Measurements from ENCODE around the gene ARID1A. TPM values are rescaled to one million over a fixed set of nuclear protein-coding genes. Genes with fewer than 3 reads are reported as not detected.

ARID1A gene
- total and polyA plus RNA-seq, 2 donors (not counting 3 experiments of a cell fraction or from before 2014, with no cell fraction given), result 36.9 to 77.2 TPM

GRCh38 chr1:26727476-26727875 is 31.7 kb downstream of the ARID1A start:
- TF ChIP-seq GATA2 (IDR thresholded peaks at IDR 0.05; ENCODE audit: insufficient read depth, insufficient read length, low read depth, low read length) (no peak), FOS (IDR thresholded peaks at IDR 0.05; ENCODE audit: borderline replicate concordance, insufficient read depth, low read length) (no peak), POLR2A (IDR thresholded peaks at IDR 0.05; ENCODE audit: low read depth, low read length) (no peak), JUN (IDR thresholded peaks at IDR 0.05; ENCODE audit: borderline replicate concordance, insufficient read depth, insufficient read length, low read depth) (no peak), EZH2 (IDR thresholded peaks at IDR 0.05; ENCODE audit: borderline replicate concordance, low read depth, low read length, severe bottlenecking) (no peak), MYC (IDR thresholded peaks at IDR 0.05; ENCODE audit: low read depth, low read length) (no peak), MAX (IDR thresholded peaks at IDR 0.05; ENCODE audit: insufficient read depth, insufficient read length) (no peak)
- TF ChIP-seq, protein P1, sequence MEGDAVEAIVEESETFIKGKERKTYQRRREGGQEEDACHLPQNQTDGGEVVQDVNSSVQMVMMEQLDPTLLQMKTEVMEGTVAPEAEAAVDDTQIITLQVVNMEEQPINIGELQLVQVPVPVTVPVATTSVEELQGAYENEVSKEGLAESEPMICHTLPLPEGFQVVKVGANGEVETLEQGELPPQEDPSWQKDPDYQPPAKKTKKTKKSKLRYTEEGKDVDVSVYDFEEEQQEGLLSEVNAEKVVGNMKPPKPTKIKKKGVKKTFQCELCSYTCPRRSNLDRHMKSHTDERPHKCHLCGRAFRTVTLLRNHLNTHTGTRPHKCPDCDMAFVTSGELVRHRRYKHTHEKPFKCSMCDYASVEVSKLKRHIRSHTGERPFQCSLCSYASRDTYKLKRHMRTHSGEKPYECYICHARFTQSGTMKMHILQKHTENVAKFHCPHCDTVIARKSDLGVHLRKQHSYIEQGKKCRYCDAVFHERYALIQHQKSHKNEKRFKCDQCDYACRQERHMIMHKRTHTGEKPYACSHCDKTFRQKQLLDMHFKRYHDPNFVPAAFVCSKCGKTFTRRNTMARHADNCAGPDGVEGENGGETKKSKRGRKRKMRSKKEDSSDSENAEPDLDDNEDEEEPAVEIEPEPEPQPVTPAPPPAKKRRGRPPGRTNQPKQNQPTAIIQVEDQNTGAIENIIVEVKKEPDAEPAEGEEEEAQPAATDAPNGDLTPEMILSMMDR (IDR thresholded peaks at IDR 0.05; ENCODE audit: extremely low read depth in 1 of 2, insufficient read depth in 1 of 2, low read depth in 1 of 2, low read length in 2 of 2), result no peak
- CTCF ChIA-PET, result interaction anchor here (0.7 to 1.4 kb wide), 5 partner anchors 8 to 82 kb away, joined by 3 to 9 read pairs (median 4); no protein-coding TSS in a partner anchor
- H3K4me3 ChIP-seq (replicated peaks in 1 of 3; ENCODE audit: insufficient read depth in 1 of 3, low read depth in 1 of 3, low read length in 3 of 3), result no peak overlapping the region
- no peak overlapping the region for H3K4me2 ChIP-seq (ENCODE audit: insufficient read depth, low read length)
- POLR2A ChIA-PET, result interaction anchor here (0.5 kb wide), 2 partner anchors 49 to 51 kb away, joined by 3 to 6 read pairs; no protein-coding TSS in a partner anchor
- no TSS peak for BruUV-seq (replicated peaks)
- no peaks in the 10 kb centered on the region for H3K9me3 ChIP-seq (replicated peaks; ENCODE audit: control insufficient read depth, insufficient read depth, low read length)
- FAIRE-seq (no peak), DNase-seq (ENCODE audit: low read depth, low spot score) (no peak)
- H3K79me2 ChIP-seq (ENCODE audit: control insufficient read depth, insufficient read depth, low read length), result peaks cover 91% of the 10 kb centered on the region
- H2AFZ ChIP-seq (ENCODE audit: low read depth, low read length), result no peak overlapping the region
- no peak overlapping the region for H3K27ac ChIP-seq (ENCODE audit: insufficient read depth, low read depth, low read length)
- peaks cover 18% of the 10 kb centered on the region for H4K20me1 ChIP-seq (replicated peaks; ENCODE audit: control insufficient read depth, extremely low read depth, insufficient read depth, low read length)
- H3K36me3 ChIP-seq (ENCODE audit: control insufficient read depth in 2 of 2, extremely low read depth in 1 of 2, insufficient read depth in 2 of 2, low read length in 2 of 2), result peaks cover 13 to 21% of the 10 kb centered on the region in 2 experiments
- dilution Hi-C loops (cut with MboI; ENCODE audit: extremely low pct_ligation_motif_present, low sequenced_read_pairs) (no loop called here), intact Hi-C loops (cut with micrococcal nuclease) (no loop called here)
- no peak overlapping the region for H3K9ac ChIP-seq (replicated peaks; ENCODE audit: extremely low read depth, insufficient read depth, low read length)
- H3K9me1 ChIP-seq (replicated peaks; ENCODE audit: control insufficient read depth, extremely low read depth, insufficient read depth, low read length), result no peaks in the 10 kb centered on the region
- H3K4me1 ChIP-seq (ENCODE audit: control insufficient read depth, extremely low read depth, insufficient read depth, low read length), result peaks cover 29% of the 10 kb centered on the region
- no peaks in the 10 kb centered on the region for H3K27me3 ChIP-seq (ENCODE audit: control insufficient read depth in 2 of 2, insufficient read depth in 2 of 2, low read length in 2 of 2)
